Measurements from ENCODE around the gene NLN. TPM values are rescaled to one million over a fixed set of nuclear protein-coding genes. Genes with fewer than 3 reads are reported as not detected.
"Not testable (repeated sequence)": the region's sequence is repeated elsewhere in the genome, so short reads cannot be mapped to it uniquely, and the experiment has no call there.

Gene NLN
- polyA plus RNA-seq, 4 donors = 2.2 to 11.7 (median 7.6) TPM

DNA sequence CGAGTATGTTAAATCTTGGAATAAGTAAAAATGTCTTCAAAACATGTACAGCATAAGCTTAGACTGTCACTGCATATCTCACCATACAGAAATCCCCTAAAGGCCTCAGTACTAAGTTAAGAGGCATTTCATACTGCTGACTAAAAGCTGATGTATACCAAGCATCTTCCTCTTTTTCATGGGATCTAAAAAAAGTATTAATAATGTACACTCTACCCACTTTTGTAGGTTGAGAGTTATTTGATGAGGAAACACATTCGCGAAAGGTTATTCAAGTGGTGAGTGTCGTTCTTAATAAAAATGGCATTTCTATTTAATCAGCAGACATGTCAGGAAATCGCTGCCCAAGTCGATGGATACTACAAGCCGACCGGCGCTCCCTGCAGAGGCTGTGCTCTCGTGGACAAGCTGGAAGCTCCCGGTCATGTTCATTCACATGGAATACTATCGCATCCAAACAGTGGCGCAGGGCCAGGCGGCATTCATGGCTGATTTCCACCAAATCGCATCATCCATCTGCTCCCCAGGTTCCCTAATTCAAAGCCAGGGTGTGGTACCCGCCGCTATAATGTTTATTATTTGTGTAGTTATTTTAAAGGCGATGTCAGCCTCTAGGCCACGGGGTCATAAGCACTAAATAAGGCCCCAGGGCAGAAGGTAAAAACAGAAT, 820 bp upstream of the NLN start:
- Histone ChIP-seq H3K36me3 (ENCODE audit: control insufficient read depth in 3 of 3, insufficient read depth in 2 of 3, low read depth in 1 of 3, low read length in 3 of 3) (no peaks in the 10 kb centered on the region), H3K4me1 (ENCODE audit: control insufficient read depth in 3 of 3, insufficient read depth in 2 of 3, low read depth in 1 of 3, low read length in 2 of 3) (no peaks in the 10 kb centered on the region), H3K27me3 (ENCODE audit: control insufficient read depth in 3 of 3, insufficient read depth in 3 of 3, low read length in 3 of 3) (peaks cover 0 to 3% (median 0%) of the 10 kb centered on the region in 3 donors), H3K9me3 (ENCODE audit: control insufficient read depth in 2 of 2, insufficient read depth in 1 of 2, low read depth in 1 of 2, low read length in 1 of 2) (no peaks in the 10 kb centered on the region), H3K27ac (ENCODE audit: low read depth in 1 of 3, low read length in 2 of 3) (peak overlapping the region; percentile 42 to 86 (median 48)), H3K4me3 (ENCODE audit: low read depth in 1 of 3, low read length in 3 of 3) (peak overlapping the region; percentile 70 to 98 (median 82))
- FAIRE-seq (no peak), DNase-seq (peak; percentile 18 to 55)
- 3 to 6% (median 5%) methylated on average over 19 of the region's 19 CpGs for WGBS, 3 donors

GRCh38 chr5:65722575-65723403, 784 bp downstream of the NLN start:
- H3K4me1 ChIP-seq (ENCODE audit: control insufficient read depth in 3 of 3, insufficient read depth in 2 of 3, low read depth in 1 of 3, low read length in 2 of 3) = no peaks in the 10 kb centered on the region
- WGBS, 3 donors = 5 to 13% (median 11%) methylated on average over 22 to 28 of the region's 28 CpGs
- peak; percentile 6 to 44 for DNase-seq
- H3K27ac ChIP-seq (ENCODE audit: low read depth in 1 of 3, low read length in 2 of 3) = peak overlapping the region in 1 of 3 donors; percentile 33
- FAIRE-seq = no peak
- H3K4me3 ChIP-seq (ENCODE audit: low read depth in 1 of 3, low read length in 3 of 3) = peak overlapping the region; percentile 69 to 98 (median 82)
- no peaks in the 10 kb centered on the region for H3K9me3 ChIP-seq (ENCODE audit: control insufficient read depth in 2 of 2, insufficient read depth in 1 of 2, low read depth in 1 of 2, low read length in 1 of 2)
- H3K27me3 ChIP-seq (ENCODE audit: control insufficient read depth in 3 of 3, insufficient read depth in 3 of 3, low read length in 3 of 3) = peaks cover 0 to 3% (median 0%) of the 10 kb centered on the region in 3 donors
- H3K36me3 ChIP-seq (ENCODE audit: control insufficient read depth in 3 of 3, insufficient read depth in 2 of 3, low read depth in 1 of 3, low read length in 3 of 3) = no peaks in the 10 kb centered on the region

GRCh38 chr5:65727491-65728156, 5.6 kb downstream of the NLN start:
- Histone ChIP-seq H3K4me3 (ENCODE audit: low read depth in 1 of 3, low read length in 3 of 3) (no peak overlapping the region), H3K27me3 (ENCODE audit: control insufficient read depth in 3 of 3, insufficient read depth in 3 of 3, low read length in 3 of 3) (no peaks in the 10 kb centered on the region), H3K9me3 (ENCODE audit: control insufficient read depth in 2 of 2, insufficient read depth in 1 of 2, low read depth in 1 of 2, low read length in 1 of 2) (no peaks in the 10 kb centered on the region), H3K27ac (ENCODE audit: low read depth in 1 of 3, low read length in 2 of 3) (no peak overlapping the region), H3K36me3 (ENCODE audit: control insufficient read depth in 3 of 3, insufficient read depth in 2 of 3, low read depth in 1 of 3, low read length in 3 of 3) (no peaks in the 10 kb centered on the region), H3K4me1 (ENCODE audit: control insufficient read depth in 3 of 3, insufficient read depth in 2 of 3, low read depth in 1 of 3, low read length in 2 of 3) (no peaks in the 10 kb centered on the region)
- DNase-seq = no peak
- FAIRE-seq = no peak
- WGBS, 3 donors = 83 to 86% (median 85%) methylated on average over 7 of the region's 7 CpGs

- Histone ChIP-seq H3K9me3 (ENCODE audit: control insufficient read depth in 2 of 2, insufficient read depth in 1 of 2, low read depth in 1 of 2, low read length in 1 of 2) (no peaks in the 10 kb centered on the region), H3K27me3 (ENCODE audit: control insufficient read depth in 3 of 3, insufficient read depth in 3 of 3, low read length in 3 of 3) (no peaks in the 10 kb centered on the region), H3K27ac (ENCODE audit: low read depth in 1 of 3, low read length in 2 of 3) (no peak overlapping the region), H3K4me1 (ENCODE audit: control insufficient read depth in 3 of 3, insufficient read depth in 2 of 3, low read depth in 1 of 3, low read length in 2 of 3) (no peaks in the 10 kb centered on the region), H3K36me3 (ENCODE audit: control insufficient read depth in 3 of 3, insufficient read depth in 2 of 3, low read depth in 1 of 3, low read length in 3 of 3) (no peaks in the 10 kb centered on the region), H3K4me3 (ENCODE audit: low read depth in 1 of 3, low read length in 3 of 3) (no peak overlapping the region)
- FAIRE-seq (no peak), DNase-seq (no peak)
- WGBS, 3 donors = 91 to 97% (median 93%) methylated on average over 1 of the region's 1 CpG
These were observed 6.2 kb downstream of the NLN start for GRCh38 chr5:65728218-65728617.

- Histone ChIP-seq H3K27ac (ENCODE audit: low read depth in 1 of 3, low read length in 2 of 3) (no peak overlapping the region), H3K4me3 (ENCODE audit: low read depth in 1 of 3, low read length in 3 of 3) (no peak overlapping the region), H3K27me3 (ENCODE audit: control insufficient read depth in 3 of 3, insufficient read depth in 3 of 3, low read length in 3 of 3) (no peaks in the 10 kb centered on the region), H3K9me3 (ENCODE audit: control insufficient read depth in 2 of 2, insufficient read depth in 1 of 2, low read depth in 1 of 2, low read length in 1 of 2) (no peaks in the 10 kb centered on the region), H3K4me1 (ENCODE audit: control insufficient read depth in 3 of 3, insufficient read depth in 2 of 3, low read depth in 1 of 3, low read length in 2 of 3) (no peaks in the 10 kb centered on the region), H3K36me3 (ENCODE audit: control insufficient read depth in 3 of 3, insufficient read depth in 2 of 3, low read depth in 1 of 3, low read length in 3 of 3) (no peaks in the 10 kb centered on the region)
- no peak for DNase-seq
- FAIRE-seq = no peak
- WGBS, 3 donors = 76 to 88% (median 85%) methylated on average over 2 of the region's 2 CpGs
These were observed 8.9 kb downstream of the NLN start for GRCh38 chr5:65730910-65731309.

GRCh38 chr5:65732046-65732445, 10.0 kb downstream of the NLN start:
- H3K36me3 ChIP-seq (ENCODE audit: control insufficient read depth in 3 of 3, insufficient read depth in 2 of 3, low read depth in 1 of 3, low read length in 3 of 3); H3K9me3 ChIP-seq (ENCODE audit: control insufficient read depth in 2 of 2, insufficient read depth in 1 of 2, low read depth in 1 of 2, low read length in 1 of 2); H3K4me1 ChIP-seq (ENCODE audit: control insufficient read depth in 3 of 3, insufficient read depth in 2 of 3, low read depth in 1 of 3, low read length in 2 of 3); DNase-seq; H3K4me3 ChIP-seq (ENCODE audit: low read depth in 1 of 3, low read length in 3 of 3); FAIRE-seq; H3K27ac ChIP-seq (ENCODE audit: low read depth in 1 of 3, low read length in 2 of 3); H3K27me3 ChIP-seq (ENCODE audit: control insufficient read depth in 3 of 3, insufficient read depth in 3 of 3, low read length in 3 of 3): not testable (repeated sequence)
- 84 to 93% (median 90%) methylated on average over 3 of the region's 3 CpGs for WGBS, 3 donors

- 66 to 78% (median 76%) methylated on average over 7 of the region's 7 CpGs for WGBS, 3 donors
- not testable (repeated sequence) for H3K27me3 ChIP-seq (ENCODE audit: control insufficient read depth in 3 of 3, insufficient read depth in 3 of 3, low read length in 3 of 3); H3K4me3 ChIP-seq (ENCODE audit: low read depth in 1 of 3, low read length in 3 of 3); DNase-seq; H3K9me3 ChIP-seq (ENCODE audit: control insufficient read depth in 2 of 2, insufficient read depth in 1 of 2, low read depth in 1 of 2, low read length in 1 of 2); H3K27ac ChIP-seq (ENCODE audit: low read depth in 1 of 3, low read length in 2 of 3); H3K4me1 ChIP-seq (ENCODE audit: control insufficient read depth in 3 of 3, insufficient read depth in 2 of 3, low read depth in 1 of 3, low read length in 2 of 3); H3K36me3 ChIP-seq (ENCODE audit: control insufficient read depth in 3 of 3, insufficient read depth in 2 of 3, low read depth in 1 of 3, low read length in 3 of 3); FAIRE-seq
These were observed 12.3 kb downstream of the NLN start for GRCh38 chr5:65734196-65734775.

- 76 to 86% (median 81%) methylated on average over 1 of the region's 1 CpG for WGBS, 3 donors
- no peak for FAIRE-seq
- Histone ChIP-seq H3K4me3 (ENCODE audit: low read depth in 1 of 3, low read length in 3 of 3) (no peak overlapping the region), H3K4me1 (ENCODE audit: control insufficient read depth in 3 of 3, insufficient read depth in 2 of 3, low read depth in 1 of 3, low read length in 2 of 3) (no peaks in the 10 kb centered on the region), H3K27me3 (ENCODE audit: control insufficient read depth in 3 of 3, insufficient read depth in 3 of 3, low read length in 3 of 3) (no peaks in the 10 kb centered on the region), H3K27ac (ENCODE audit: low read depth in 1 of 3, low read length in 2 of 3) (no peak overlapping the region), H3K9me3 (ENCODE audit: control insufficient read depth in 2 of 2, insufficient read depth in 1 of 2, low read depth in 1 of 2, low read length in 1 of 2) (no peaks in the 10 kb centered on the region), H3K36me3 (ENCODE audit: control insufficient read depth in 3 of 3, insufficient read depth in 2 of 3, low read depth in 1 of 3, low read length in 3 of 3) (no peaks in the 10 kb centered on the region)
- DNase-seq = no peak
These were observed 12.9 kb downstream of the NLN start for GRCh38 chr5:65734921-65735320.

All from small intestine (tissue), 7 donors.